Measurements from ENCODE around the gene ADGRL1. TPM values are rescaled to one million over a fixed set of nuclear protein-coding genes. Genes with fewer than 3 reads are reported as not detected.
"Not testable (repeated sequence)": the region's sequence is repeated elsewhere in the genome, so short reads cannot be mapped to it uniquely, and the experiment has no call there.

Gene ADGRL1
- total RNA-seq (1 to 10 TPM in 1 of 2 donors, under 1 TPM in 1; 0.56 to 1.6 TPM), polyA plus RNA-seq (under 1 TPM; 0.14 to 0.50 TPM)

GRCh38 chr19:14205452-14206287, at the start of gene ADGRL1:
TSS of gene ADGRL1 (minus strand) at chr19:14206169. CDS start at chr19:14183602, 22,567 bp downstream.
- 2% methylated on average over 96 of the region's 96 CpGs for WGBS
- not testable (repeated sequence) for DNase-seq (ENCODE audit: low spot score); H3K4me1 ChIP-seq (ENCODE audit: control insufficient read depth in 4 of 4, insufficient read depth in 4 of 4, low read length in 3 of 4)

GRCh38 chr19:14255316-14255715, 49.3 kb upstream of the ADGRL1 start:
- 56% methylated on average over 1 of the region's 1 CpG for WGBS
- not testable (repeated sequence) for H3K4me1 ChIP-seq (ENCODE audit: control insufficient read depth in 4 of 4, insufficient read depth in 4 of 4, low read length in 3 of 4)

More at GRCh38 chr19:14205452-14206287, at the start of gene ADGRL1:
- H3K27me3 ChIP-seq (ENCODE audit: control insufficient read depth in 4 of 4, insufficient read depth in 4 of 4, low read length in 3 of 4); H3K9ac ChIP-seq (ENCODE audit: low read depth in 1 of 2, low read length in 2 of 2); H3K27ac ChIP-seq (ENCODE audit: low read depth in 1 of 2, low read length in 2 of 2); H3K36me3 ChIP-seq (ENCODE audit: control insufficient read depth in 4 of 4, insufficient read depth in 3 of 4, low read depth in 1 of 4, low read length in 3 of 4); H3K9me3 ChIP-seq (ENCODE audit: control insufficient read depth in 4 of 4, low read length in 3 of 4): not testable (repeated sequence)
- peak within 1 kb of the TSS in 2 of 3 donors; percentile 30 to 50 for H3K4me3 ChIP-seq (ENCODE audit: low read depth in 1 of 3, low read length in 3 of 3)

DNA sequence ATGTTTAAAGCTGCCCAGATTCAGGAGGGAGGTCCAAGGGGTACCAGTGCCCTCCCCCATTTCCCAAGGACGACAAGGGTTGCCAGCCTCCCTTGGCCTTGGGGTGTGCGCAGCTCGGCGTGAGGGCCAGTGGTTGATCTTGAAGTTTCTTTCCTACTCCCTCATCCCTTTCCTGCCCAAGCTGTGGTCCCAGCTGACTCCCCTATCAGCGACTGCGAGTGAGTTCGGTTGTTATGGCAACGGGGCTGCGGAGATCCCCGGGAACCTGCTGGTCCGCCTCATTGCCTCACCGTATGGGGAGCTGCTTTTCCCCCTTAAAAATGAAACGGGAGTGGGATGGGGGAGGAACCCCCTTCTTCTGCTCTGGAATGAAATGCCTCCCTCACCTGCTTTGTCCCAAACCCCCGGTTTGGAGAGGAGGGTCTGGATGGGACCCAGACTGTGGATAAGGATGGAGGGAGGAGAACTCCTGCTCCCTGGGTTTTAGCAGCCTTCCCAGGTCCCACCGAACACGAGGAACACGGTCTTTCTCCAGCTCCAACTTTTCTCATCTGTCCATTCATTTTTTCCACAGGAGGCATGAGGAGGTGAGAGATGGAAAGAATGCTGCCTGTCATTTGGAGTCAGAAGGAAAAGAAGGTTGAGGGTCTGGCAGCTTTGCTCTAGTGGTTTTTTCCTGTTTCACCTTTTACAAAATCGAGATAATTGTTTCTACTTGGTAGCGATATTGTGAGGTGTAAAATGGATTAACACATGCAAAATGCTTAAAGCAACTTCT, 48.0 kb upstream of the ADGRL1 start:
- H3K4me3 ChIP-seq (ENCODE audit: low read depth in 1 of 3, low read length in 3 of 3); H3K9me3 ChIP-seq (ENCODE audit: control insufficient read depth in 4 of 4, low read length in 3 of 4); H3K36me3 ChIP-seq (ENCODE audit: control insufficient read depth in 4 of 4, insufficient read depth in 3 of 4, low read depth in 1 of 4, low read length in 3 of 4); DNase-seq (ENCODE audit: low spot score); H3K27me3 ChIP-seq (ENCODE audit: control insufficient read depth in 4 of 4, insufficient read depth in 4 of 4, low read length in 3 of 4); H3K27ac ChIP-seq (ENCODE audit: low read depth in 1 of 2, low read length in 2 of 2); H3K9ac ChIP-seq (ENCODE audit: low read depth in 1 of 2, low read length in 2 of 2); H3K4me1 ChIP-seq (ENCODE audit: control insufficient read depth in 4 of 4, insufficient read depth in 4 of 4, low read length in 3 of 4): not testable (repeated sequence)
- WGBS = 14% methylated on average over 19 of the region's 19 CpGs

More at GRCh38 chr19:14255316-14255715, 49.3 kb upstream of the ADGRL1 start:
- H3K27me3 ChIP-seq (ENCODE audit: control insufficient read depth in 4 of 4, insufficient read depth in 4 of 4, low read length in 3 of 4); H3K4me3 ChIP-seq (ENCODE audit: low read depth in 1 of 3, low read length in 3 of 3); H3K9ac ChIP-seq (ENCODE audit: low read depth in 1 of 2, low read length in 2 of 2); H3K27ac ChIP-seq (ENCODE audit: low read depth in 1 of 2, low read length in 2 of 2); DNase-seq (ENCODE audit: low spot score); H3K36me3 ChIP-seq (ENCODE audit: control insufficient read depth in 4 of 4, insufficient read depth in 3 of 4, low read depth in 1 of 4, low read length in 3 of 4); H3K9me3 ChIP-seq (ENCODE audit: control insufficient read depth in 4 of 4, low read length in 3 of 4): not testable (repeated sequence)

DNA sequence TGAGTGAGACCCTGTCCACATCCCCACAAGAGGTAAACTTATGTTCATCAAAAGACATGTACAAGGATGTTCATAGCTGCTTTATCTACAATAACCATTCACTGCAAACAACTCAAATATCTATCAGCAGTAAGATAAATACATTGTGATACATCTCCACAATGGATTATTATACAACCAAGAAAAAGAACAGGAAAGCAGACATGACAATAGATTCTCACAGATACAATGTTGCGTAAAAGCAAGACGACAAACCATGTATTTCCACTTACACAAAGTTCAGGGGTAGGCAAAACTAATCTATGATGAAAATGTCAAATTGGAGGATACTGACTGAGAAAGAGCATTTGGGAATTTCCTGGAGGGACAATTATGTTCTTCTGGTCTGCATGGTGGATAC, 46.2 kb upstream of the ADGRL1 start:
- not testable (repeated sequence) for H3K27me3 ChIP-seq (ENCODE audit: control insufficient read depth in 4 of 4, insufficient read depth in 4 of 4, low read length in 3 of 4); H3K9ac ChIP-seq (ENCODE audit: low read depth in 1 of 2, low read length in 2 of 2); H3K4me3 ChIP-seq (ENCODE audit: low read depth in 1 of 3, low read length in 3 of 3); H3K4me1 ChIP-seq (ENCODE audit: control insufficient read depth in 4 of 4, insufficient read depth in 4 of 4, low read length in 3 of 4); DNase-seq (ENCODE audit: low spot score); H3K9me3 ChIP-seq (ENCODE audit: control insufficient read depth in 4 of 4, low read length in 3 of 4); H3K36me3 ChIP-seq (ENCODE audit: control insufficient read depth in 4 of 4, insufficient read depth in 3 of 4, low read depth in 1 of 4, low read length in 3 of 4); H3K27ac ChIP-seq (ENCODE audit: low read depth in 1 of 2, low read length in 2 of 2)
- 88% methylated on average over 2 of the region's 2 CpGs for WGBS

GRCh38 chr19:14250870-14251269, 44.9 kb upstream of the ADGRL1 start:
- no peak for DNase-seq (ENCODE audit: low spot score)
- peaks cover 0 to 3% (median 0%) of the 10 kb centered on the region in 4 donors for H3K4me1 ChIP-seq (ENCODE audit: control insufficient read depth in 4 of 4, insufficient read depth in 4 of 4, low read length in 3 of 4)
- H3K27ac ChIP-seq (ENCODE audit: low read depth in 1 of 2, low read length in 2 of 2) = no peak overlapping the region
- H3K27me3 ChIP-seq (ENCODE audit: control insufficient read depth in 4 of 4, insufficient read depth in 4 of 4, low read length in 3 of 4) = no peaks in the 10 kb centered on the region
- 66% methylated on average over 5 of the region's 5 CpGs for WGBS
- H3K4me3 ChIP-seq (ENCODE audit: low read depth in 1 of 3, low read length in 3 of 3) = no peak overlapping the region
- no peak overlapping the region for H3K9ac ChIP-seq (ENCODE audit: low read depth in 1 of 2, low read length in 2 of 2)
- H3K36me3 ChIP-seq (ENCODE audit: control insufficient read depth in 4 of 4, insufficient read depth in 3 of 4, low read depth in 1 of 4, low read length in 3 of 4) = no peaks in the 10 kb centered on the region
- H3K9me3 ChIP-seq (ENCODE audit: control insufficient read depth in 4 of 4, low read length in 3 of 4) = no peaks in the 10 kb centered on the region
- TF ChIP-seq EGR1 (IDR thresholded peaks at IDR 0.05; ENCODE audit: low read depth in 2 of 2) (no peak), JUND (IDR thresholded peaks at IDR 0.05) (no peak), HNF4G (IDR thresholded peaks at IDR 0.05) (no peak), MAX (IDR thresholded peaks at IDR 0.05) (no peak), TAF1 (conservative IDR thresholded peaks at IDR 0.05) (no peak), RXRA (IDR thresholded peaks at IDR 0.05) (no peak), FOXA2 (IDR thresholded peaks at IDR 0.05) (no peak), YY1 (IDR thresholded peaks at IDR 0.05) (no peak), CTCF (IDR thresholded peaks at IDR 0.05; ENCODE audit: low read depth, low read length, missing input control) (no peak), SP1 (IDR thresholded peaks at IDR 0.05) (no peak), HNF4A (conservative IDR thresholded peaks at IDR 0.05) (no peak), ZBTB33 (IDR thresholded peaks at IDR 0.05) (no peak)
- TF ChIP-seq, protein P1, sequence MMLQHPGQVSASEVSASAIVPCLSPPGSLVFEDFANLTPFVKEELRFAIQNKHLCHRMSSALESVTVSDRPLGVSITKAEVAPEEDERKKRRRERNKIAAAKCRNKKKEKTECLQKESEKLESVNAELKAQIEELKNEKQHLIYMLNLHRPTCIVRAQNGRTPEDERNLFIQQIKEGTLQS (IDR thresholded peaks at IDR 0.05) = no peak
